Fibroblast of villous mesenchyme (primary cell): Measurements from ENCODE around the gene GPC6. TPM values are rescaled to one million over a fixed set of nuclear protein-coding genes. Genes with fewer than 3 reads are reported as not detected.

ENCODE experiments used
- DNase-seq: peaks from one replicate; pipeline ENCODE4 v3.0.0-alpha.2; 2010; ENCODE audit warnings: low read depth
- H3K4me3 ChIP-seq: 2 replicates; pipeline ENCODE4 v1.5.1; 2011; ENCODE audit warnings: low read depth, mild to moderate bottlenecking, low read length
- total RNA-seq: library from RNA; depleted of rRNA; stranded (reverse); fragments of >200 nt; gene quantifications from 2 replicates; pipeline ENCODE4 v1.2.3, GENCODE V29; 2012
- TF ChIP-seq, protein P1 (sequence below): IDR thresholded peaks from 2 replicates; pipeline ENCODE4 v1.5.1; 2012; ENCODE audit warnings: low read depth, mild to moderate bottlenecking, low read length; ENCODE audit not compliant: insufficient read depth

The GPC6 gene
- total RNA-seq, 1 donor = 6.0 TPM

DNA sequence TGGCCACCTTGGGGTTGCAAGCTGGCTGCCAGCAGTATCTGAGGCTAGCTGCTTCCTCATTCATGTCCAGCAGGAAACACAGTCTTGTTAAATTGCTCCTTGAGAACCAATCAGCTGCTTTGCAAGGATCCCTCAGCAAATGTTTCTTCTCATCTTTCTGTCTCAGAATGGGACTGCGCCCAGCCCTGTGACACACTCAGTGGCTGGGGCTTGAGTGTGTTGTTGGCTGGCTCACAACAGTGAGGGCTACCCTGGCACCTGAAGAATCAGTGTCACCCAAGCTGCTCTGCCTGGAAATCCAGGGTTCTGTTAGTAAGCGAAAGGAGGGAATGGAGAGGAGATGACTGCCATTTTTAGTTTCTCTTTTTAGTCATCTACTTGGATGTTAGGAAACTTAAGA is 935.7 kb downstream of the GPC6 start:
- TF ChIP-seq, protein P1, sequence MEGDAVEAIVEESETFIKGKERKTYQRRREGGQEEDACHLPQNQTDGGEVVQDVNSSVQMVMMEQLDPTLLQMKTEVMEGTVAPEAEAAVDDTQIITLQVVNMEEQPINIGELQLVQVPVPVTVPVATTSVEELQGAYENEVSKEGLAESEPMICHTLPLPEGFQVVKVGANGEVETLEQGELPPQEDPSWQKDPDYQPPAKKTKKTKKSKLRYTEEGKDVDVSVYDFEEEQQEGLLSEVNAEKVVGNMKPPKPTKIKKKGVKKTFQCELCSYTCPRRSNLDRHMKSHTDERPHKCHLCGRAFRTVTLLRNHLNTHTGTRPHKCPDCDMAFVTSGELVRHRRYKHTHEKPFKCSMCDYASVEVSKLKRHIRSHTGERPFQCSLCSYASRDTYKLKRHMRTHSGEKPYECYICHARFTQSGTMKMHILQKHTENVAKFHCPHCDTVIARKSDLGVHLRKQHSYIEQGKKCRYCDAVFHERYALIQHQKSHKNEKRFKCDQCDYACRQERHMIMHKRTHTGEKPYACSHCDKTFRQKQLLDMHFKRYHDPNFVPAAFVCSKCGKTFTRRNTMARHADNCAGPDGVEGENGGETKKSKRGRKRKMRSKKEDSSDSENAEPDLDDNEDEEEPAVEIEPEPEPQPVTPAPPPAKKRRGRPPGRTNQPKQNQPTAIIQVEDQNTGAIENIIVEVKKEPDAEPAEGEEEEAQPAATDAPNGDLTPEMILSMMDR = no peak
- no peak for DNase-seq
- H3K4me3 ChIP-seq = no peak overlapping the region

DNA sequence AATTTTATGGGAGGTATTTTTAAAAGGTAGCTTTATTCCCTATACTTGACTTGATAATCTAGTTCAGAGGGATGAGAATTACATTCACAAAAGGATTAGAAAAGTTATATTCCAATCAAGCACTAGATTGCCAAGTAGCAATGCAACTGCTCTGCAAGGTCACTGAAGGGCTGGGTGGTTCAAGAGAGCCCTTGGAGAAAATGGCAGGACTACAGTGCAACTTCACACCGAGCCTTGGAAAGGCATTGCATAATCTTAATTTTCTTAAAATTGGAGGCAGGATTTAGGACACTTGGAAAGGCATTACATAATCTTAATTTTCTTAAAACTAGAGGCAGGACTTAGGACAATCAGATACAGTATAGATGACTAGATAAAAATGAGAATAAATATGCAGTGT is 936.9 kb downstream of the GPC6 start:
- TF ChIP-seq, protein P1 = no peak
- H3K4me3 ChIP-seq = no peak overlapping the region
- no peak for DNase-seq

DNA sequence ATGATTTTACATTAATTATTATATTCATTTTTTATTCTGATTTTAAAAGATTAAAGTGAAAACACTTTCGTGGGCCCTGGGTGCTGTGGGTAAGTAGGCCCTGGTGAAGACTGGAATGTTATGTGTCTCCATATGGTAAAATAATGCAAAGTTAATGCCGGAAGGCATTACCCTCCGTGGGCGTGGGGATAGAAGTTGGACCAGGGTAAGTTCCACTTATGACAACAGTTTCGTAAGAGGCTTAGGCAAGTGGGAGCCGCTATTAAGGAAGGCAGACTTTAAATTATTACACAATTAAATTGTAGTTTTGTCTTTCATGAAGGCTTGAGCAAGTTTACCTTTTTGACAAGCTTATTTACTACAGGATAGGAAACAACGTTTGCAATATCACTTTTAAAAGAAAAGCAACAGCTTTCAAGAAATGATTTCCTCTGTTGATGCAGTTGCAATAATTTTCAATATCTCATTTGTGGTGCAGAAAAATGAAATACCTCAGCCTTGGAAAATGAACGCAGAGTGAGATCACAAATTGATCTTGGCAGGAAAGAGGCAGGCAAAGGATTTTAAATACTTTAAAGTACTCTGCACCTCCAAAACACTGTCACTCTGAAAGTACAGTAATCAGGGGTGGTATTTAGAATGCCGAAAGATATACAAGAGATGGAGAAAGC is 942.3 kb downstream of the GPC6 start:
- TF ChIP-seq, protein P1 = no peak
- no peak overlapping the region for H3K4me3 ChIP-seq
- DNase-seq = peak; percentile 5

DNA sequence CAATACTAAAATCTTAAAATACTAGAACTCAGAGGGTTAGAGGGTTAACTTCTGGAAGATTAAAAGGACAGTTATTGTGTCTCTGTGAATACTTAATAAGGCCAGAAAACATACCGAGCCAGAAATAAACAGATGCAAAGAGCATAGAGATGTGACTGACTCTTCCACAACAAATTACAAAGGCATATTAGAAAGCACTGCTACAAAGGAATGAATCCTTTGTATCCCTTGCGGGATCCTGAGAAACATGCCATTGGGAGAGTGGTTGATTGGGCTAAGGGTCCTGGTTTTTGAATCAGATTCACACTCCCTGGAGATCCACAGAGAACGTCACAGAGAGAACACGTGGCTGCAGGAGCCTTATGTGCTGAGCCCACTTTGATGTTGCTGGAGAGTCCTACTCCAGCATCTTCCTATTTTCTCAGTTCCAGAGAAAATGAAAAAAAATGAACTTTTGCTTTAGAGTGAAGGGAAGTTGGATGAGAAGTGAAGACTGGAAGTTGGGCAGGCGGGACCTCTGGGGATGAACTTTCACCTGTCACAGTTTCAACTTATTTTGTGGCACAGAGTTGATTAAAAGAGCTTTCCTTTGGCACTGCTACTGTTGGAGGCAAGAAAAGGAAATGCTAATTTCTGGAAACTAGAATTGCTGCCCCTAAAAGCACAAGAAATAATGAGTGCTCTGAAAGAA is 943.0 kb downstream of the GPC6 start:
- H3K4me3 ChIP-seq = no peak overlapping the region
- TF ChIP-seq, protein P1 = no peak
- DNase-seq = no peak

DNA sequence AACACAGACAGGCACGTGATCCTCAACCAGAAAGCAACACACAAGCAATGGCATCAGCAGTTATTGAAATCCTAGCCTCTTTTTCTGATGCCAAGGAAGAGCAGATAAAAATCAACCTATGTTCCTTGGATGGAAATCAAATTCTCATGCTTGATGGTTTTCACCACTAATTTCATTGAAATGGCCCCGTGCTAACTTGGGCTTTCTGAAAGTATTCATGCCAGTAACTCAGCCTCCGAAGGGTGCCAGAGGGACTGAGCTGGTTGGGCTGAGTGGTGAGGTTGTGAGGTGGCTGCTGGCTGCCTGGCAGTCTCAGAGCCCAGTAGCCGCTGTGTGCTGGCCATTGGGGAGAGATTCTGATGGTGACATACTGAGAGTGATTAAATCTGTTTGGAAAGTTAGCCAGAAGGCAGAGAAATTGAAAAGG is 943.6 kb downstream of the GPC6 start:
- H3K4me3 ChIP-seq = no peak overlapping the region
- TF ChIP-seq, protein P1 = no peak
- no peak for DNase-seq

DNA sequence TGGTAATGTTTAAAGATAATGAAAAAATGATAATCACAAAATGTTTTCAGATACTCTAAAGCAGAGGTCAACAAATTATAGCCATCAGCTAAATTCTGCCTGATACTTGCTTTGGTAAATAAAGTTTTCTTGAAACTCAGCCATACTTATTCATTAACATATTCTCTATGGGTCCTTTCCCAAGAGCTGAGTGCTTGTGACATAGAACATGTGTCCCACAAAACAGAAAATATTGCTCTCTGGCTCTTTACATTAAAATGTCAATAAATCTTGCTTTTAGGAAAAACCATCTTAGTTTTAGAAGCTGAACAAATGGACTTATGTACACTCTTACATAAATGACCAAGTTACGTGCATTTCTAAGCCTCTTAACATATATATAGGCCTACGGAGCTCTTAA is 945.8 kb downstream of the GPC6 start:
- H3K4me3 ChIP-seq = no peak overlapping the region
- DNase-seq = no peak
- TF ChIP-seq, protein P1 = no peak

DNA sequence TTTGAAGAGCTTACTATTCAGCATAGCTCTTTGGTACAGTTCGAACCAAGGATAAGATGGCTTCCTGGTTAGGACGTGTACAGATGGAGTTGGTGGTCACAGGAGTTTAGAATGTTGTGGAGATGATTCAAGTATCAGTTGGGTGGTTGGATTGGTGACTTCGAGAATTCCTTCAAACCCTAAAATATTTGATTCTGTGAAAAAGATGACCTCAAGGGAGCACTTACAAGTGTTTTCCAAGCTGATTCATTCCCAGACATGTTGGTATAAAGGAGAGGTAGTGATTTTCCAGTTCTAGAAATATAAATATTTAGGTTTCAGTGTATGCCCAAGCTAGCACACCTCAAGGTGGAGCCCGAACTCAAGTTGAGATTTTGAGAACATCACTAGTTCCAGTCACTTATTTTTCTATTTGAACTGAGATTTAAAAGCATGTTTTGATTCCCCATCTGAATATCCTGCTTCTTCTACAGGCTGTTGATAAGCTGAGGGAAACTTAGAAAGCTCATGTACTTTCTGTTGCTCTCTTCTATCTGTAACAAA is 946.8 kb downstream of the GPC6 start:
- TF ChIP-seq, protein P1 = no peak
- no peak overlapping the region for H3K4me3 ChIP-seq
- peak; percentile 14 for DNase-seq
